Muscle of arm (tissue), 12 donors: Measurements from ENCODE around the gene MTOR. TPM values are rescaled to one million over a fixed set of nuclear protein-coding genes. Genes with fewer than 3 reads are reported as not detected.
"Not testable (repeated sequence)": the region's sequence is repeated elsewhere in the genome, so short reads cannot be mapped to it uniquely, and the experiment has no call there.

Experiments
- DNase-seq: peaks from one replicate; pipeline ENCODE4 v3.0.0-alpha.2; 2013
- polyA plus RNA-seq, 12 donors: library from polyadenylated mRNA; unstranded; fragments of 120-200 nt; gene quantifications; one replicate each; pipeline ENCODE4 v1.2.1, GENCODE V29; 2013; ENCODE audit not compliant: insufficient read length in 12 of 12

MTOR gene
- polyA plus RNA-seq, 12 donors = 25.3 to 36.2 (median 27.4) TPM; not detected in 1

GRCh38 chr1:11116318-11116717 is 146.0 kb downstream of the MTOR start:
- DNase-seq = no peak

GRCh38 chr1:11114966-11115365 is 147.4 kb downstream of the MTOR start:
- no peak for DNase-seq

- DNase-seq = no peak
Measured at GRCh38 chr1:11109047-11109760, 153.1 kb downstream of the MTOR start.

DNA sequence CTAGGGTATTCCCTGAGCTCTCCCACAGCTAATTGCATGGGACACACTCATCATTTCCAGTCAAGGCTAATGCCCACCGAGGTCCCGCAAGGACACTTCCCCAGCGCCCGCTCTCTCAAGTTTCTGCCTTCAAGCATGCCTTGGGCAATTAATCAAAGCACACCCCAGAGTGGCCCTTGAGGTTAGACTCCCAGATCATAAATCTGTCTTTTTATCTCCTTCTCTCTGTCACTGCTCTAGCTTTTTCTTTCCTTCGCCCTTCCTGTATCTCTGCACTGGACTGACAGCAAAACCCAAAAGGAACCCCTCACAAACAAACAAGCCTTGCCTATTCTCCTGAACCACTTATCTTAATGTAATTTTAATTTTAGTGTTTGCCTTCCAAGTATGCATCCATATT is 154.8 kb downstream of the MTOR start:
- DNase-seq = no peak

DNA sequence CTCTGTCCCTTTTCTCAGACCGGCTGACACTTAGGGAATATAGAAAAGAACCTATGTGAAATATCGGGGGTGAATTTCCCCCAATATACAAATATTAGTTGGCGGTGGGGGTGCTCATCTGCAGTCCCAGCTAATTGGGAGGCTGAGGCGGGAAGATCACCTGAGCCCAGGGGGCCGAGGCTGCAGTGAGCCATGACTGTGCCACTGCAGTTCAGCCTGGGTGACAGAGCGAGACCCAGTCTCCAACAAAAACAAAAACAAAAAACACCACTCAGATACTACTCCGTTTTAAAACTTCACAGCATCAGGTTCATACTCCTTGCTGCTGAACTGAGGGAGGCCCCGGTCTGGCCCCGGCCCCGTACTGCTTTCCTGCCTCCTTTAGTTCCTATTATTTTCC is 156.8 kb downstream of the MTOR start:
- DNase-seq = no peak

GRCh38 chr1:11101347-11101746 is 161.0 kb downstream of the MTOR start:
- DNase-seq = no peak

DNA sequence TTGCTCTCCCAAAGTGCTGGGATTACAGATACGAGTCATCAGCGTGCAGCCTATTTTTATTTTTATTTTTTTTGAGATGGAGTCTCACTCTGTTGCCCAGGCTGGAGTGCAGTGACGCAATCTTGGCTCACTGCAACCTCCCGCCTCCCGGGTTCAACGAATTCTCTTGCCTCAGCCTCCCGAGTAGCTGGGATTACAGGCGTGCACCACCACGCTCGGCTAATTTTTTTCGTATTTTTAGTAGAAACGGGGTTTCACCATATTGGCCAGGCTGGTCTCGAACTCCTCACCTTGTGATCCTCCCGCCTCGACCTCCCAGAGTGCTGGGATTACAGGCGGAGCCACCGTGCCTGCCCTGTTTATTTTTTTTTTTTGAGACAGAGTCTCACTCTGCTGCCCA is 161.5 kb downstream of the MTOR start:
- DNase-seq = not testable (repeated sequence)

- no peak for DNase-seq
Measured at GRCh38 chr1:11100149-11100493, 162.2 kb downstream of the MTOR start.

- DNase-seq = peak; percentile 92
Measured at GRCh38 chr1:11099310-11100148, 162.8 kb downstream of the MTOR start, which contains the start of gene EXOSC10. Gene EXOSC10 (minus strand): TSS chr1:11099869. CDS start chr1:11099831, 38 bp downstream.

DNA sequence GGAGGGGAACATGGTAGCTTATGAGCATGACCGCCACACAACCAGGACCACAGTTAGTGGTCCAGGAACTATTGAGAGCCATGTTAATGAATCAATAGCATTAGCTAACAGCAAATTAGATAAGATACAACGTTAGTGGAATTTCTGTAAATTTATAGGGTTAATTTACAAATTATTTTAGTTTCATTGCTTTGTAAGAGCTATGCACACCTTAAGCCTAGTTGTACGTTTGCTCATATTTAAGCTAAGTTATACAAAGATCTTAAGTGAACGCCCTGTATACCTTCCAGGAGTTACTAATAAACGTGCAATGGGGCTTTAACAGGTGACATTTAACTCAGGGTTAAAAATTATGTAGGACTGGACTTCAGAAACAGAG is 163.4 kb downstream of the MTOR start:
- DNase-seq = no peak

DNA sequence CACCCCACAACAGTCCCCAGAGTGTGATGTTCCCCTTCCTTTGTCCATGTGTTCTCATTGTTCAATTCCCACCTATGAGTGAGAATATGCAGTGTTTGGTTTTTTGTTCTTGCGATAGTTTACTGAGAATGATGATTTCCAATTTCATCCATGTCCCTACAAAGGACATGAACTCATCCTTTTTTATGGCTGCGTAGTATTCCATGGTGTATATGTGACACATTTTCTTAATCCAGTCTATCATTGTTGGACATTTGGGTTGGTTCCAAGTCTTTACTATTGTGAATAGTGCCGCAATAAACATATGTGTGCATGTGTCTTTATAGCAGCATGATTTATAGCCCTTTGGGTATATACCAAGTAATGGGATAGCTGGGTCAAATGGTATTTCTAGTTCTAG is 178.6 kb downstream of the MTOR start:
- DNase-seq = not testable (repeated sequence)

GRCh38 chr1:11080931-11081330 is 181.4 kb downstream of the MTOR start:
- no peak for DNase-seq

DNA sequence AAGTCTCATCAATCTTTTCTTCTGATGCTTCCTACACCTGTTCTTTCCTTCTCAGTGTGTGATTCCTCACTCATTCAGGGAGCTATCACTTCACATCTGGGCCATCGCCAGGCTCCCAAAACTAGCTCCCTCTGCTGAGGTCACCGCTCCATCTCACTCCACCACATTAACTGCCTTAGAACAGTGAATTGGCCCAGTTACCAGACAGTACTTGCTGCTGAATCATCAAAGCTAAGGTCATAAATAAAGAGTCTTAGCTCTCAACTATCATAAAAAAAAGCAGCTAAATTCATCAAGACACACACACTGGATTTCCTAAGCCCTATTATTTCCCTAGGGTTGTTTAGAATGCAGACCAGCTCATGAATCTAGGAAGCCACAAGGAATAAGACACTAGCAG is 183.7 kb downstream of the MTOR start:
- DNase-seq = no peak

DNA sequence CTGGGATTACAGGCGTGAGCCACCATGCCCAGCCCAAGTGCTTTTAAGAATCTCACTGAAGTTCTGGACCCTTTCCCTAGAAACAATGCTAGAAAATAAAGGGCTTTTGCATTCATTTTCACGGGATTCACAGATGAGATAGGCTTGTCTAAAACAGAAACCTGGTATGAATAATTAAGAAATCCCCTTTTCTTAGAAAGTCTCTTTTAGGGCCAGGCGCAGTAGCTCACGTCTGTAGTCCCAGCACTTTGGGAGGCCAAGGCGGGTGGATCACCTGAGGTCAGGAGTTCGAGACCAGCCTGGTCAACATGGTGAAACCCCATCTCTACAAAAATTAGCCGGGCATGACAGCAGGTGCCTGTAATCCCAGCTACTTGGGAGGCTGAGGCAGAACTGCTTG is 189.0 kb downstream of the MTOR start:
- not testable (repeated sequence) for DNase-seq

DNA sequence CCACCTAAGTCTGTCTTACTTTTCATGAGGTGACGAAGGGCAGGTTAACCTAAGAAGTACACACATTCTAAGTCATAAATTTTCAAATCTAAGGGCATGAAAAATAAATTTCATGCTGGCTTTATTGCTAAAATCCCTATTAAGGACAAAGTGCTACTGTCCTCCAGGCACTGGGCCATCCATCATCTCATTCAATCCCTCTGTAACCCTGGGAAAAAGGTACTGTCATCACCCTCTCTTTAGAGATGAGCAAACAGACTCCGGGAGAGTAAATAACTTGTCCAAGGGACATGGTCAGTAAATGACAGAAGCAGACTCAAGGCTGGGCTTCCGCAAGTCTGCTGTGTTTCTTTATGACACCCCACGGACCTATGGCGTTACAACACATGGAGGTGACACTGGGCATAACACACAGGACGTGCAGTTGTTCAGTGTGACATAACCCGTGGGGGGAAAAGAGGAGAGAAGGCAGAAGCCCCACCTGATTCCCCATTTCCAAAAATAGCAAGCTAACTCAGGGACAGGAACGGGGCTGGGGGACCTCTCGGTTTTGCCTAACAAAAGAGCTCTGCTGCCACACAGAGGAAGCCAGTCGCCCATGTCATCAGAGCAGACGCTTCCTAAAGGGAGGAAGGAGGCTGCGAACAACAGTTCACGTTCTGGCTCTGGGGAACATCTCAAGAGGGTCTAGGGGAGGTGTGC is 190.0 kb downstream of the MTOR start:
- no peak for DNase-seq

DNA sequence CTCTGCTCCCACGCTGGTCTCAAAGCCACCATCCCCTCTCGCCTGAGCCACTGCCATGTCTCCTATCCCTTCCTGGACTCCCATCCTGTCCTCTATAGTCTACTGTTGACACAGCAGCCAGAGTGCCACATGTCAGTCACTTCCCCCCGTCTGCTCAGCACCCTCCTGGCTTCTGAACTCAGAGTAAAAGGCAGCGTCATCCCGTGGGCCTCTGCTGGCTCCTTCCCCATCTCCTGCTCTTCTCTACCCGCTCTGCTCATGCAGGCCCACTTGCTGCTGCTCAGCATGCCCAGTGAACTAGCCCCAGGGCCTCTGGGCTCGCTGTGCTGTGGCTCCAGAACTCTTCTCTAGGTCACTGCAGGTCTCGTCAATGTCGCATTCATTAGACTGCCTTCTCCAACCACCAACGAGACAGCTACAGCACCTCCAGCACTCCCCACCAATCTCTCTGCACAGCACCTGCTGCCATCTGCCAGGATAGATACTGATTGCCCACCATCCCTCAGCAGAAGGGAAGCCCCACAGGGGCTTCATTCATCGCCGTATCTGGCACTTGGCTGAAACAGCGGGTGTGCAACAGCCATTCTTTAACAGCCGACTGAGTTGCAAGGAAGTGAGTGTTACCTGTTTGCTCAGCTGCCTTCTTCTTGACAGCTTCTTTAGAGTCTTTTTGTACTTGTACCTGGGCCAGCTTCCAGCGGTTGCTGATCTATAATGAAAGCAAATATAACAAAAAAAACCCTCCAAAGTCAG is 190.7 kb downstream of the MTOR start:
- DNase-seq = no peak

GRCh38 chr1:11070876-11071275 is 191.5 kb downstream of the MTOR start:
- DNase-seq = no peak

- no peak for DNase-seq
Measured at GRCh38 chr1:11068600-11069473, 193.5 kb downstream of the MTOR start.

DNA sequence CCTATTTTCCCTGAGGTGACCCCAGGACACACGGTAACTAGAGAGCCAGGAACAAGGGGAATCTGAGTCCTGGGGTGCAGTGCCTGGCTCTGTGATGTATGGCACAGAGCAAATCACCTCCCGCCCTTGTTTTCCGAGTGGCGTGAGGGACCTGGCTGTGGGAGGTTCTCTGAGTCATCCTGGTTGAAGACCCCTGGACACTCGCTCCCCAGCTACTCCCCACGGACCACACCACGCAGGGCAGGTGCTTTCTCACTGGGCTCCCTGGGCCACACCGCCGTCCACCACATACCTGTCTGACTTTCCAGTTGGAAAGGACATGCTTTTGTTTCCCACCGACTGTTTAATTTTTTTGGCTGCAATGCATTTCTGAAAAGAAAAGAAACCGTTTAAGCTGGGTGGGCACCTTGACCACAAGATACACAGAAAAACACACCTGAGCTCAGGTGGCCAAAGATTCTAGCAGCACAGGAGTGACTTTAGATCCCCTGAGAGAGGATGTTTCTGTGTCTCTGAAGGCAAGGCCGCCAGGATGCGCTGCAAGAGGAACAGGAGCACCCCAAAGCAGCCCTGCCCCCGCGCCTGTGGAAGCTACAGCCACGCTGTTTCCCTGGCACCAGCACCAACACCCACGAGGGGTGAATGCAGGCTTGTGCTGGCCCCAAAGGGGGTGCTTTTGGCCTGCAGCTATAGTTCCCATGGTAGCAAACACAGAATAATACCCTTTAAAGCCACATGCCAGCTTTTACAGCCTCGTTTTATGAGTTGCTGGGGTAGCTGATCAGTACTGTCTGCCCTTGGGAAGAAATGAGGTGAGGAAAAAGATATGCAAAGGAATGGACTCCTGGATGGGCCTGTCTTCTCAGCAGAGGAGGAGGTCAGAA is 194.4 kb downstream of the MTOR start:
- DNase-seq = no peak

GRCh38 chr1:11065796-11066195 is 196.6 kb downstream of the MTOR start:
- DNase-seq = no peak
